HG03159 (cell line): ENCODE data around the gene ZNF436.
"Not testable (repeated sequence)": the region's sequence is repeated elsewhere in the genome, so short reads cannot be mapped to it uniquely, and the experiment has no call there.

Experiments
- ATAC-seq: cut with Tn5 transposase; IDR thresholded peaks from one replicate; pipeline ENCODE4 v1.9.1; 2021; ENCODE audit warnings: mild to moderate bottlenecking, moderate library complexity; ENCODE audit not compliant: unreplicated experiment

Gene ZNF436

DNA sequence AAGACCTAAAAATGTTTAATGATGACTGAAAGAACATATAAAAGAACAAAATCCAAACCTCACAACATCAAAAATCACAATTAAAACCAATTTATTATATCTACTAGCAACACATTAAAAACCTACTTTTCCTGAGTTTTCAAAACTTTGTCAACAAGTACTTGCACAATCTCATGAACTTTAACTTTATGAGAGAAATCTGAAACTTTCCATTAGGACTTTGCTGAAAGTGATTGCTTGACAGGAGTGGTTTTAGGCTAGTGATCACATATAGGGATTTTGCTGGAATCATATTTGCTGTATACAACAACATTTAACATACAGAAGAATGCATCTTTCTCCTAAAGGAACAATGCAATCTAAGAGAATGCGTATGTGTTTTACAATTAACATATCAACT lies 38.8 kb downstream of the ZNF436 start:
- no peak for ATAC-seq

- no peak for ATAC-seq
Measured at GRCh38 chr1:23325393-23325792, 44.2 kb downstream of the ZNF436 start.

DNA sequence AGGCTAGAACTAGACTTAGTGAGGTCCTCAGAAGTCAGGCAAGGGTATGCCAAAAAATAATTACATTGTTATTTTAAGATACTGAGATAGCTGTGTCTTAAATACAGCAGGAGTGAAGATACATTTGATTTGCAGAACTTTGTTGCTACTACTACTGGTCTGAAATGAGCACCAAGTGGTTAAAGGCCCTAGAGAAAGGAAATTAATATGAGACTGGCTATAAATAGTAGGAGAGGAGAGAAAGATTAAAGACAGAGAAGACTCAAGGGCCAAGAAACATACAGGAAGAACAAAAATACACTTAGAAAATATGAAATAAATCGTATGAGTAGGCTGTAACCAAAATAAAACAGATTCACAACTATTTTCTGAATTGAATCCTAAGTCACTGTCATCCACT lies 46.9 kb downstream of the ZNF436 start:
- ATAC-seq = no peak

DNA sequence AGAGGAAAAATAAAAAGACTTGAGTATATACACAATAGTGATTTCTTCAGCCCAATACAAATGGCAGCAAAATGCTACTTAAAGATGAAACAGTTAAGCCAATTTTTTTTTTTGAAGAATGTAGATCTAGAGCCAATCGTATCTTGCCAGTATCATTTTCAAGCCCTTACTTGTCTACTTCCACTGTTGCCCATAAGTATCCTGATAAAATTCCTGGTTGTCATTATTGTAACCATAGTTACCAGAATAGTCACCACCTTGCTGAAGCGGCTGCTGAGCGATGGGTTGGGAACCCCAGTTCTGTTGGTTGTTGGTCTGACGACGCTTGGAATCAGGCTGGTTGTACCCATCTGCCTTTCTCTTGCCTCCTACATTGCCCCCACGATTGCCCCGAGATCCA lies 59.4 kb downstream of the ZNF436 start:
- not testable (repeated sequence) for ATAC-seq
